ENCODE results near the gene EFHC1.
"Not testable (repeated sequence)": the region's sequence is repeated elsewhere in the genome, so short reads cannot be mapped to it uniquely, and the experiment has no call there.

EFHC1 gene

DNA sequence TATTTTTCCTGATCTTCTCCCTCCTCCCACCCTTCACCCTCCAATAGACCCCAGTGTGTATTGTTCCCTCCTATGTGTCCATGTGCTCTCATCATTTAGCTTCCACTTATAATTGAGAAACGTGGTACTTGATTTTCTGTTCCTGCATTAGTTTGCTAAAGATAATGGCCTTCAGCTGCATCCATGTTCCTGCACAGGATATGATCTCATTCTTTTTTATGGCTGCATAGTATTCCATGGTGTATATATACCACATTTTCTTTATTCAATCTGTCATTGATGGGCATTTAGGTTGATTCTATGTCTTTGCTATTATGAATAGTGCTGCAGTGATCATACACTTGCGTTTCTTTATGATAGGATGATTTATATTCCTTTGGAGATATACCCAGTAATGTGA is 41.1 kb downstream of the EFHC1 start:
- not testable (repeated sequence) for DNase-seq

- DNase-seq: no peak
Observed at GRCh38 chr6:52474173-52474572, 54.0 kb downstream of the EFHC1 start.

GRCh38 chr6:52475307-52475706 is 55.2 kb downstream of the EFHC1 start:
- DNase-seq: no peak

GRCh38 chr6:52482903-52483670 is 62.9 kb downstream of the EFHC1 start:
- DNase-seq: no peak

DNA sequence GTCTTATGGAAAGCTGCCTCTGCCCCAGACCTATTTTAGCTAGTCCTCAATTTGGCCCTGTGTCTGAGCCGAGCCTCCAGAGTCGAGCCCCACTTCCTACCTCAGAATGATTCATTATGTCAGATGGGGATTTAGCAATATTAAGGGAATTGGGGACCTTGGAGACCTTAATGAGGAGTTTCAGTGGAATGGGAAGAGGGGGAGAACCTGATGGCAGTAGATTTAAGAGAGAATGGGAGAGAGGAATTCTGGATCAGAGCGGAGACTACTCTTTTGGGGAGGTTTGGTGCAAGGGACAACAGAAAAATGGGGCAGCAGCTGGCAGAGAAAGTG is 63.5 kb downstream of the EFHC1 start:
- DNase-seq: no peak

DNA sequence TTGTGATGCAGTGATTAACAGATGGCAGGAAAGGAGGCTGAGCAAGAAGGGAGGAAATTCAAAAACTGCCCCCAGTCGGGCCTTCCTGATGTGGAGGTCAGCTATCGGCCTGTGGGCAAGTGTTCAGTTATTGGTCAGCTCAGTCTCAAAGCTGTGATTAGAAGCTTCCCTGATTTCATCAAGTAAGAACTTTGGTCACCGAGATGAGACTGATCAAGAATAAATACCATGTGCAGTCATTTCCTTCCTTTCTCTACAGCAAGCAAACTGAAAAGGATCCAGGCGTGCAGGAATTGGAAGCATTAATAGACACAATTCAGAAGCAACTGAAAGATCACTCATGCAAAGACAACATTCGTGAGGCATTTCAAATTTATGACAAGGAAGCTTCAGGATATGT is 69.7 kb downstream of the EFHC1 start:
- DNase-seq: peak in 1 of 3 donors; percentile 28

DNA sequence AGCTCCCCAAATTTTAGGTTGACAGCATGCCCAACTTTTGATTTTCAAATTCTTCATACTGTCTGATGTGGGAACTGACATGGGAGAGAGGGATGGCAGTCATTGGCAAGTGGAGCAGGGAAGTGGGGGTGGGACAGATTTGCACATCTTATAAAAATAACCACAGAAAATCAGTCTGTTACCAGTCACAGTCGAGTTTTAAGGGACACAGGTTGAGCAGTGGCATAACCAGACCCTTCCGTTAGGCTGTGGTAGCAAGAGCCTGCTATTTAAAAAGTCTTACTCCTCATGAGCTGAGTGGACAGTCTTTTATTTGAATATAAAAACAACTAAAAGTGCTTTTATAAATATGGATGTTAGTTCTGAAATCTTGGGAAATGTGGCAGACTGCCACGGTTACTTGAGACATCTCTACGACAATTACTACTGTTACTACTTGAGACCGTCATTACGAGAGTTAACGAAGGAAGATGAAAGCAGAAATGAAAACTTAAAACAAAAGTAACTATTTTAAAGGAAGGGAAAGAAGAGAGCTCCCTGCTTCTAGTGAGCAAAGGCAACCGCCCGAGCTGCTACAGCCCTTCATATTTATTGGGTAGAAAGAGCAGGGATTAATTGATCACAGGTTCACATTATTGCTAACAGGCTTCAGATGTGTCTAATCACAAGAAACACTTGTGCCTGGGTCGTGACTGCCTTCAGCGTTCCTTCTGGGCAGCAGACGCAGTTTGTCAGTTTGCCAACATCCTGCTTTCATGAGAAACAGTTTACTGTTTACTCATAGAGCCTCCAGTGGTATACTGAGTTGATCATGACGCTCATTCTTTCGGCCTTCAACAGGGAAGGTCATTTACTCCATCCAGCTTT is 71.3 kb downstream of the EFHC1 start:
- DNase-seq: peak; percentile 21 to 40 (median 39)

DNA sequence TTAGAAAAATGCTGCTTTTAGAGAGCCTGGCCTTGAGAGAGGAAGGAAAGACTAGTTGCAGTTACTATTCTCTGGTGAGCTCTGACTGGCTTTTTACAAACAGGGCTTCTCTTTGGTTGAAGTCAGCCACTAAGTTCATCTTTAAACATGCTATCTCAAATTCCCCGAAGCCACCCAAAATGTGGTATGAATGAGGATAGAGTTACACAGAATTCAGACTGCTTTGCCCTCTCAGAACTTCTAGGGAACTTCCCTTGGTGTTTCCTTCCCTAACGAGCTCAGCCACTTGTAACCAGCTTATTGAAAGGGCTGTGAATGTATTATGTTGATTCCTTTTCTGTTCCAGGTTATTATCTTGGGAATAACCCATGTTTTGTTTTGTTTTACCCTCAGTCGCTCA is 73.5 kb downstream of the EFHC1 start:
- peak; percentile 21 to 39 (median 26) for DNase-seq

GRCh38 chr6:52494298-52495072 is 74.3 kb downstream of the EFHC1 start:
- DNase-seq: no peak

- DNase-seq: no peak
Observed at GRCh38 chr6:52495922-52496321, 75.8 kb downstream of the EFHC1 start.

DNA sequence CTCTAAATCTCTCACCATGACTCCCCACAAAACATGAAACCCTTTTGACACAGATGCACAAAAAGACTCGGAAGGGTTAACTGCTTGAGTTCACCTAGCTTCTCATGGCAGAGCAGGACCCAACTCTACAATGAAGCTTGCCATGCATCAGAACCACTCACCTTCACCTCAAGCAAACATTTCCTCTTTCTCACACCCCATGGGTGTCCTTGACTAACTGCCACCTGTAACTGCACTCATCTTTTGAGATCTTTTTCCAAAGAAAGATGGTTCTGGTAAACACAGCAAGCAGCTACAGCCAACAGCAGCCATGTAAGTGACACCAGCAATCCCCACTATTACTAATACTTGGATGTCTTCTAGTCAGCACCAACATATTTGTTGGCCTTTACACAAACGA is 76.5 kb downstream of the EFHC1 start:
- DNase-seq: no peak

DNA sequence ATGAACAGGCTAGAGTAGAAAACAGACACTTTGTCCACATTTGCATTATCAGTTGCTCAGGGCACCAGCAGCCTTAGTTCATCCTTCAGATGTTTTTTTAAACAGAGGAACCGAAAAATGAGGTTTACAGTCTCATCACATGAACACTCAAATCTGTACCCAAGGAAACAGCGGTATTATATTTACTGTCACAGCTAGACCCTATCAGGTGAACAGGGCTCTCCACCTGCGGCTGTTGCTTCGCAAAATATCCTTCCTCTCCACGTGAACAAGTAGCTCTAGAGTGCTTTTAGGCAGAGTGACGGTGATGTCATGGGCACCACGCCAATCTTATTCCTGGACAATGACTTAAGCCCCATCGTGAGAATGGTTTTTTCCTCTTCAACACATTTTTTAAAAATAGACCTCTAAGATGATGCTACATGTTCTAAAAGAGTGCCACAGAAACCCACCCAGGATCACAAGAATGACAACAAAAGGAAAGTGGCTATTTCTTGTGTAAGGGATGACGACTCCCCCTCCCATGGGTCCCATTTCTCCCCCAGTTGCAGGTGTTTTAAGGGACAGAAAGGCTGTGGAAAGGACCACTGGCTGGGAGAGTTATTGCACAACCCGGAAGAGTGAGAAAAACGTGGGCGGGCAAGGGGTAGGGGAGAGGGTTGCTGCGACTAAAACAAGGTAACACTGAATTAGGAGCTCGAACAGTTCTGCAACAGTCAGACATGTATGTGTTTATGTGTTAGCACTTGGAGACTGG is 77.7 kb downstream of the EFHC1 start:
- no peak for DNase-seq

DNA sequence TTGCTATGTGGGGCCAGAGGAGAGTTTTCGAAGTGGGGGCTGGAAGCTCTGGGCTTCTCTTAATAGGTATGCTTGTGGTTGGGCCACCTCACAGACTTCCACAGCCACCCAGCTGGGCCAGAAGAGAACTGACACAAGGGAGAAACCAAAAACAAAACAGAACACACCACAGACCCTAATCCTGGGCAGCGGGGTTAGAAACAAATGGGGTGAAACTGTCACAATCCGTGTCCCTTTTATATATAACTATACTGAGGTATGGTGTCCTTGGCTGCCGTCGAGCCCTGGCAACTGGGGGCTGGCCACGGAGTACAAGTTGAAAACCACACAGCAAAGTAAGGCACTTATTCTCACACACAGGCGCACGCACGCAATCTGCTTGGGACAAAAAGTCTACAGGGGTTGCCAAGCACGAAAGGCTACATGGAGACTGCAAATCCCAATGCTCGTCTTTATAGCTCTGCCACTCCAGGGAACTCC is 78.4 kb downstream of the EFHC1 start:
- DNase-seq: no peak

- DNase-seq: no peak
Observed at GRCh38 chr6:52499026-52499425, 78.9 kb downstream of the EFHC1 start.

DNA sequence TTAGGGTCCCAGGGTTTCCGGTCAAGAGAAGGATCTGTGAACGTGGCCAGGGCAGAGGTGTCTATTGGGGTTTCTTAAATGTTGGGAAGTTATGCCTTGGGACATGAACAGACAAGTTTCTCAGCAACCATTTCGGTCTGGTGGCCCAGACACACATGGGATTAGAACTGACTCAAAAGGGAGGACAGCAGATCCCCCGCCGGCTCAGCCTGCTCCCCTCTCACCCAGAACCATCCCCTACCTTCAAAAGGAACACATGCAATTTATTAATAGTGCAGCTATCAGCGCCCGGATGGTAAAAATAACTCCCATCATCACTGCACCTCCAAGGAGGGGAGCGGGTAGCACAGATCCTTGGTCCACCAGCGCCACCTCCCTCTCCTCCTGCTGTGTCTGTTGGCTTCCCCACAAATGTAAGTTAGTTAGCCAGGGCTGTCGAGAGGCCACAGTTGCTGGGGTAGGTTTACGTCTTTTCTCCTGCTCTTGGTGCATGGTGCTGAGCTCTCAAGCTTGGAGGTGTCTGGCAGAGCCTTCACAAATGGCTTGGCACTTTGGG is 79.6 kb downstream of the EFHC1 start:
- DNase-seq: no peak

DNA sequence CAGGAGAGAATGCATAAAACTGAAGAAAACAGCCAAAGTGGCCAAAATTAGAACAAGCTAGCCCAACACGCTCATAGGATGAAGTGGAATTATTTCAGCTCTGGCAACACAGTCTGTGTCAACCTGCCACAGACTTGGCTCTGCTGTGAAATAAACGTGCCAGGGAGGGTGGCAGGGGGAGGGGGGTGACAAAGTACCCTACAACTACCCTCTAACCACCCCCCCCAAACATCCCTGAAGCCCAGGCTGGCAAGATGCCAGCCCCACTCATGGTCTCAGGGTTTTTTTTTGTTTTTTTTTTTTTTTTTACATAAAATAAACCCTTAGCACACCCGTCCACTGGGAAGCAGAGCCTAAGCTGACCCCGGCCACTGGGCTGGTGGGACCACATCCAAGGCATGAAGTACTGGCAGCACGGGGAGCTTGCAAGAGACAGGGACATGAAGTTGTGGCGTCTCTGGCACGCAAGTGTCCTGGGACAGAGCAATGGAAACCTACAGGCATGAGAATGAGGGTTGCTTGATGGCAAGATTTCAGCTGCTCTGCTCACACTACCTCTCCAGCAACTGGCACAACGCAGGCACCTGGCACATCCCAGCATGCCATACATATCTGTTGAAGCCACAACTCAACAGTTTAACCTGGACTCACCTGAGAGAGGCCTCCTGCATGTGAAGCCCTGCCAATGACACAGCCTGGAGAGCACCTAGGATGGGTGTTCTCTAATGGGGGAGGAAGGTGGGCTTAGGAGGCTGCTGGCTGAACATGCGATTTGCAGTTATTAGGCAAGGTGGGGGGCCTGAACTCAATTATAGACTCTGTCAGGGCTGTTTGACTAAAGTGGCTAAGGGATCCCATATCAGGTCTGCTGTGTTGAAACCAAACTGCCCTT is 80.3 kb downstream of the EFHC1 start:
- no peak for DNase-seq

DNA sequence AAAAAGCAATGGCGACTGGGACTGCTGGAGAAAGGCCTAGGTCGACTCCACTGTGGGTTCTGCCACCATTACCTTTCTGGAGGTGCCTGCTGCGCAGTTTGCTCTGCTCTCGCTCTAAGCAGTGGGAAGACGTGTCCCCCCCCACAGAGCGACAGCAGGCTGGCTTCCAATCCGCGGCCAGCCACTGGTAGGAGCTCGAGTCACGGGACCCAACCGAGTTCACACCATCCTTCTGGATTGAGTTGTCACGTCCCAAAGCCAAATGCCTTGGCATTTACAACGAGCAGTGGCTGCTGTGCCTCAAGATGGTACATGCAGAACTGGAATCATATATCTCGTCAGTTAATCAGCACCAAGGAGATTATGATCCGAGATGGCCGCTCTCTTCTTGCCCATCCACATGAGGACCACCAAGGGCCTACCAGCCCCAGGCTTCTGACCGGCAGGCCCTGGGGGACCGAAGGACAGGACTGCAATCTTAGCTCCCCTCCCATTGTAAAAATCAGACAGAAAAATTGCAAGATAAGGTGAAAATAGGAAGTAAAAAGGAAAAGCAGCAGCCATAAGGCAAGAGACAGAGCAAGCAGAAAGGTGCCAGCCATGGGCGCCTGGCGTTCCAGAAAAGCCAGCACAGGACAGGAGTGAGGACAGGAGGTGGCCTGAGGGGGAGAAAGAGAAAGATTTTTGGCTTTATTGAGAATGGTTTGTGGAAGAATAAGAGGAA is 82.3 kb downstream of the EFHC1 start:
- DNase-seq: no peak

DNA sequence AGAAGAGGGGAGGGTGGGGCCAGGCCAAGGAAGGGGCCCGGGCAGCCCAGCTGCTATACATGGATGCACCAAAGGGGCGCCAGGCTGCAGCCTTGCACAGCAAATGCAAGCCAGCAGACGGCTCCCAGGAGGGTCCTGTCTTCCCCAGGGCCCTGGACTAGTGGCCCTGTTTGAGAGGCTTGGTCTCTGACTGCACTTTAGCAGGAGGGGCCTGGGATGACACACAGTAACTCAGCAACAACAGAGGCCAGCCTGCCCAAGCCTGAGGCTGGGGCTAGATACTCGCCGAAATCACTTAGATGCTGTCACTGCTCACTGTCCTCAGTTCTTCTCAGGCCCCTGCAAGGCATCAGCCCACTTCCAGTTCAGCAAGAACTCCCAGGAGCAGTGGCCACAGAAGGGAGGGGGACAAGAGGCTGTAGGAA is 83.2 kb downstream of the EFHC1 start:
- no peak for DNase-seq

DNA sequence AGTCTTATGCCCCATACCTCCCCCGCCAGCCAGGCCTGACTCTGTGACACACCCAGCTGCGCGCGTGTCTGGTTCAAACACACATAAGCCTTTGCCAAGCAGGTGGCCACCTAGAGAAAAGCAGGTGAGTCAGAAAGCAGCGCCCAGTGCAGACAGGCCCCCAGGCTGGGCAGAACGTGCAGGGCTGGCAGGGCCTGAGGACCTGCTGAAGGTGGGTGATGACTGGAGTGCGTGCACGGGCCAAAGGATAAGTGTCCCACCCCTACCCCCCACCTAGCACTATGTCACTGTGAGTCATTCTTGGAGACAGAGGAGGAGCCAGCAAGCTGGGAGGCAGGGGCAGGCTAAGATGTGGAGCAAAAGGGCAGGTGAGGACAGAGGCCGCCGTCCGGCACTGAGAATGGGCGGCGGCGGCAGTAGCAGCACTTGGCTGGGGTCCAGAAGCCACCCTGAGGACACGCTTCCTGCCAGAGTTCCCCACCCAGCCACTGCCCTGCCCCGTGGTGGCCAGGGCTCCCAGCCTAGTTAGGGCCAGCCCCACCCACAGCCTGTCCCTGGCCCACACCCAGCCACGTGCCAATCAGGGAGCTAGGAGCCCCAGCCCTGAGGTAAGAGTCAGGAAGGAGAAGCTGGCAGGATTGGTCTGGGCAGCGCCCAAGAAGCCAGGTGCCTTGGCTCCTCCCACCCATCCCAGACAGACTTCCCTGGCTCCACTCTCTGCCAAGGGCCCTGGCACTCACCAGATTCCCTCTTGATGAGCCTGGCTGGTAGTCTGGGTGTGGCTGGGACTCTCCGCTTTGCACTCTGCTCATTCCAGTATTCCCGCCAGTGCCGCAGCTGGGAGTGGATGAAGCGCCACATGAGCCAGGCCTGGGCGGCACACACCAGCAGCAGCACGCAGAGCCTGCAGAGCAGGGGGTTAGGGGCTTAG is 84.0 kb downstream of the EFHC1 start:
- DNase-seq: peak in 2 of 3 donors; percentile 28 to 30
